K562 (cell line): ENCODE data around the gene BBLN. TPM values are rescaled to one million over a fixed set of nuclear protein-coding genes. Genes with fewer than 3 reads are reported as not detected.

Experiments
- ATF1 ChIP-seq, 2 experiments: fragments of 450-650 bp in 1 of 2; IDR thresholded peaks; 2 replicates each; pipeline ENCODE4 v1.6.1; 2016; ENCODE audit warnings: missing compliant biosample characterization in 1 of 2, missing genetic modification characterization in 1 of 2
- HDAC6 ChIP-seq: IDR thresholded peaks from 2 replicates; pipeline ENCODE4 v1.6.1; 2012; ENCODE audit warnings: low read depth, mild to moderate bottlenecking, control low read depth, inconsistent platforms, low read length, moderate library complexity
- MTF1 ChIP-seq: fragments of 250-450 bp; sonication (Bioruptor Pico); IDR thresholded peaks from 2 replicates; pipeline ENCODE4 v1.9.0; 2021; ENCODE audit warnings: moderate library complexity, mild to moderate bottlenecking, inconsistent platforms, borderline replicate concordance
- NR1H2 ChIP-seq: sonication (generic); formaldehyde crosslinking; IDR thresholded peaks from 2 replicates; pipeline ENCODE4 v1.4.0; 2020; ENCODE audit warnings: mild to moderate bottlenecking, missing genetic modification reagents
- PML ChIP-seq: IDR thresholded peaks from 2 replicates; pipeline ENCODE4 v1.6.1; 2012; ENCODE audit warnings: low read length, inconsistent platforms
- SRSF1 ChIP-seq: fragments of 200-400 bp; formaldehyde crosslinking; IDR thresholded peaks from 2 replicates; pipeline ENCODE4 v1.6.1; 2017; ENCODE audit warnings: mild to moderate bottlenecking, low read depth, low read length, moderate library complexity
- TBL1XR1 ChIP-seq, 2 experiments: IDR thresholded peaks; 2 replicates each; pipeline ENCODE4 v1.6.1; 2012; ENCODE audit warnings: improper control_type of control experiment in 2 of 2, low read length in 2 of 2, mild to moderate bottlenecking in 1 of 2
- XRCC3 ChIP-seq: fragments of 450-650 bp; IDR thresholded peaks from 2 replicates; pipeline ENCODE4 v1.6.1; 2017; ENCODE audit warnings: mild to moderate bottlenecking, moderate library complexity
- ZNF3 ChIP-seq: fragments of 250-450 bp; sonication (Bioruptor Pico); IDR thresholded peaks from 2 replicates; pipeline ENCODE4 v1.5.0; 2021; ENCODE audit warnings: mild to moderate bottlenecking, moderate library complexity
- polyA plus RNA-seq, 8 experiments: library from polyadenylated mRNA; depleted of rRNA in 4 of 8; stranded (reverse) in 5 of 8; unstranded in 3 of 8; fragments of >200 nt; fragmentation: Nextera tagmentation in 2 of 8; fragmentation: Illumina TruSeq in 1 of 8; extraction: Ambion mirVana in 2 of 8; extraction: Trizol in 1 of 8; gene quantifications; 2 replicates each; pipeline versions ENCODE4 v1.2.1 to v1.2.3, GENCODE V29; 2011 to 2014; ENCODE audit warnings: inconsistent platforms in 1 of 8, missing spikeins in 1 of 8
- total RNA-seq, 7 experiments: library from RNA; depleted of rRNA in 6 of 7; stranded (reverse); fragments of >200 nt in 6 of 7; fragmentation: Illumina TruSeq in 2 of 7; extraction: Trizol in 2 of 7; gene quantifications; 2 replicates each; pipeline versions ENCODE4 v1.2.1 to v1.2.3, GENCODE V29; 2011 to 2021; ENCODE audit warnings: low replicate concordance in 1 of 7
- TF ChIP-seq, protein P1 (sequence below): fragments of 450-650 bp; formaldehyde crosslinking; conservative IDR thresholded peaks from 2 replicates; pipeline ENCODE4 v1.4.0; 2022; ENCODE audit warnings: mild to moderate bottlenecking, missing genetic modification characterization
- TF ChIP-seq, protein P2 (sequence below): fragments of 450-650 bp; conservative IDR thresholded peaks from 2 replicates; pipeline ENCODE4 v1.6.1; 2016; ENCODE audit warnings: missing genetic modification characterization, low read depth, mild to moderate bottlenecking, control low read depth, missing compliant biosample characterization
- TF ChIP-seq, protein P3 (sequence below): fragments of 450-650 bp; IDR thresholded peaks from 2 replicates; pipeline ENCODE4 v1.6.1; 2016; ENCODE audit warnings: borderline replicate concordance
- TF ChIP-seq, protein P4 (sequence below): fragments of 450-650 bp; IDR thresholded peaks from 2 replicates; pipeline ENCODE4 v1.6.1; 2017; ENCODE audit warnings: antibody characterized with exemption
- TF ChIP-seq, protein P5 (sequence below), 3 experiments: IDR thresholded peaks in 2 of 3; conservative IDR thresholded peaks in 1 of 3; 2 replicates each; pipeline ENCODE4 v1.5.1; 2011 to 2012; ENCODE audit warnings: low read length in 3 of 3, mild to moderate bottlenecking in 3 of 3, control low read depth in 2 of 3, improper control_type of control experiment in 1 of 3, inconsistent platforms in 1 of 3, low read depth in 1 of 3, mixed read lengths in 1 of 3, moderate library complexity in 1 of 3; ENCODE audit not compliant: insufficient read depth in 2 of 3
- TF ChIP-seq, protein P6 (sequence below), 2 experiments: fragments of 200-800 bp in 1 of 2; sonication (Bioruptor generic) in 1 of 2; sonication (generic) in 1 of 2; formaldehyde crosslinking in 1 of 2; IDR thresholded peaks in 1 of 2; conservative IDR thresholded peaks in 1 of 2; 2 replicates each; pipeline versions ENCODE4 v1.5.0 to v1.6.1; 2016 to 2020; ENCODE audit warnings: missing compliant biosample characterization in 1 of 2, missing genetic modification characterization in 1 of 2, missing genetic modification reagents in 1 of 2

Gene BBLN
- total and polyA plus RNA-seq, 9 of the 15 experiments (the other 6 are each of a cell fraction or from before 2014, with no cell fraction given) = 4.2 to 331 (median 87.1) TPM

DNA sequence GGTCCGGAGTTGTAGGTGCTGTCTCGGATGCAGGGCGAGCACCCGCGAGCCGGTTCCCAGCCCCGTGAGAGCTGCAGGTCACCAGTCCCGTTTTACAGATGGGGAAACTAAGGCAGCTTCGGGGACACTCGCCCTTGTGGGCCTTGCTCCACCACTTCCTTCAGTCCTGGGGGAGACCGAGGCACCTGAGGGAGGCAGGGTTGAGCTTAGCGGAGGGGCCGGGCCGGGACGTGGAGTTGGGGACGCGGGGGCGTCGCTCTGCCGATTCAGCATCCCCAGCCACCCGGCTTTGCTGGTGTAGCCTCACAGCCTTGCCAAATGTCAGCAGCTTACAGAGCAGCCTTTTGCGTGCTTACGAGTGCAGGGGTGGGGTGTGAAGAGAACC lies 530 bp downstream of the BBLN start (continued):
- TF ChIP-seq, protein P1, sequence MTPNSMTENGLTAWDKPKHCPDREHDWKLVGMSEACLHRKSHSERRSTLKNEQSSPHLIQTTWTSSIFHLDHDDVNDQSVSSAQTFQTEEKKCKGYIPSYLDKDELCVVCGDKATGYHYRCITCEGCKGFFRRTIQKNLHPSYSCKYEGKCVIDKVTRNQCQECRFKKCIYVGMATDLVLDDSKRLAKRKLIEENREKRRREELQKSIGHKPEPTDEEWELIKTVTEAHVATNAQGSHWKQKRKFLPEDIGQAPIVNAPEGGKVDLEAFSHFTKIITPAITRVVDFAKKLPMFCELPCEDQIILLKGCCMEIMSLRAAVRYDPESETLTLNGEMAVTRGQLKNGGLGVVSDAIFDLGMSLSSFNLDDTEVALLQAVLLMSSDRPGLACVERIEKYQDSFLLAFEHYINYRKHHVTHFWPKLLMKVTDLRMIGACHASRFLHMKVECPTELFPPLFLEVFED (CRISPR knock-in tag) = no peak
- TF ChIP-seq ATF1 (CRISPR knock-in tag; IDR thresholded peaks at IDR 0.05) (no peak), ATF1 (tag; IDR thresholded peaks at IDR 0.05) (peak; percentile 76), ZNF3 (CRISPR knock-in tag) (no peak), XRCC3 (no peak), PML (peak; percentile 44; the same call in 1 of the 2 replicates), SRSF1 (0 out of 2 replicates have a peak, but pooled peaks have one; percentile 9), NR1H2 (CRISPR knock-in tag) (no peak), MTF1 (CRISPR knock-in tag) (no peak), TBL1XR1 (IDR thresholded peaks at IDR 0.05; ENCODE audit: low read length in 2 of 2) (0 out of 4 replicates have a peak, but pooled peaks of 1 of the 2 experiments have one; percentile 11), HDAC6 (0 out of 2 replicates have a peak, but pooled peaks have one; percentile 13)
- TF ChIP-seq, protein P2, sequence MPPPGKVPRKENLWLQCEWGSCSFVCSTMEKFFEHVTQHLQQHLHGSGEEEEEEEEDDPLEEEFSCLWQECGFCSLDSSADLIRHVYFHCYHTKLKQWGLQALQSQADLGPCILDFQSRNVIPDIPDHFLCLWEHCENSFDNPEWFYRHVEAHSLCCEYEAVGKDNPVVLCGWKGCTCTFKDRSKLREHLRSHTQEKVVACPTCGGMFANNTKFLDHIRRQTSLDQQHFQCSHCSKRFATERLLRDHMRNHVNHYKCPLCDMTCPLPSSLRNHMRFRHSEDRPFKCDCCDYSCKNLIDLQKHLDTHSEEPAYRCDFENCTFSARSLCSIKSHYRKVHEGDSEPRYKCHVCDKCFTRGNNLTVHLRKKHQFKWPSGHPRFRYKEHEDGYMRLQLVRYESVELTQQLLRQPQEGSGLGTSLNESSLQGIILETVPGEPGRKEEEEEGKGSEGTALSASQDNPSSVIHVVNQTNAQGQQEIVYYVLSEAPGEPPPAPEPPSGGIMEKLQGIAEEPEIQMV (tag) = no peak
- TF ChIP-seq, protein P3, sequence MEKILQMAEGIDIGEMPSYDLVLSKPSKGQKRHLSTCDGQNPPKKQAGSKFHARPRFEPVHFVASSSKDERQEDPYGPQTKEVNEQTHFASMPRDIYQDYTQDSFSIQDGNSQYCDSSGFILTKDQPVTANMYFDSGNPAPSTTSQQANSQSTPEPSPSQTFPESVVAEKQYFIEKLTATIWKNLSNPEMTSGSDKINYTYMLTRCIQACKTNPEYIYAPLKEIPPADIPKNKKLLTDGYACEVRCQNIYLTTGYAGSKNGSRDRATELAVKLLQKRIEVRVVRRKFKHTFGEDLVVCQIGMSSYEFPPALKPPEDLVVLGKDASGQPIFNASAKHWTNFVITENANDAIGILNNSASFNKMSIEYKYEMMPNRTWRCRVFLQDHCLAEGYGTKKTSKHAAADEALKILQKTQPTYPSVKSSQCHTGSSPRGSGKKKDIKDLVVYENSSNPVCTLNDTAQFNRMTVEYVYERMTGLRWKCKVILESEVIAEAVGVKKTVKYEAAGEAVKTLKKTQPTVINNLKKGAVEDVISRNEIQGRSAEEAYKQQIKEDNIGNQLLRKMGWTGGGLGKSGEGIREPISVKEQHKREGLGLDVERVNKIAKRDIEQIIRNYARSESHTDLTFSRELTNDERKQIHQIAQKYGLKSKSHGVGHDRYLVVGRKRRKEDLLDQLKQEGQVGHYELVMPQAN = peak; percentile 58
- TF ChIP-seq, protein P4, sequence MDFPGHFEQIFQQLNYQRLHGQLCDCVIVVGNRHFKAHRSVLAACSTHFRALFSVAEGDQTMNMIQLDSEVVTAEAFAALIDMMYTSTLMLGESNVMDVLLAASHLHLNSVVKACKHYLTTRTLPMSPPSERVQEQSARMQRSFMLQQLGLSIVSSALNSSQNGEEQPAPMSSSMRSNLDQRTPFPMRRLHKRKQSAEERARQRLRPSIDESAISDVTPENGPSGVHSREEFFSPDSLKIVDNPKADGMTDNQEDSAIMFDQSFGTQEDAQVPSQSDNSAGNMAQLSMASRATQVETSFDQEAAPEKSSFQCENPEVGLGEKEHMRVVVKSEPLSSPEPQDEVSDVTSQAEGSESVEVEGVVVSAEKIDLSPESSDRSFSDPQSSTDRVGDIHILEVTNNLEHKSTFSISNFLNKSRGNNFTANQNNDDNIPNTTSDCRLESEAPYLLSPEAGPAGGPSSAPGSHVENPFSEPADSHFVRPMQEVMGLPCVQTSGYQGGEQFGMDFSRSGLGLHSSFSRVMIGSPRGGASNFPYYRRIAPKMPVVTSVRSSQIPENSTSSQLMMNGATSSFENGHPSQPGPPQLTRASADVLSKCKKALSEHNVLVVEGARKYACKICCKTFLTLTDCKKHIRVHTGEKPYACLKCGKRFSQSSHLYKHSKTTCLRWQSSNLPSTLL = peak; percentile 53; the same call in 1 of the 2 replicates
- TF ChIP-seq, protein P5, sequence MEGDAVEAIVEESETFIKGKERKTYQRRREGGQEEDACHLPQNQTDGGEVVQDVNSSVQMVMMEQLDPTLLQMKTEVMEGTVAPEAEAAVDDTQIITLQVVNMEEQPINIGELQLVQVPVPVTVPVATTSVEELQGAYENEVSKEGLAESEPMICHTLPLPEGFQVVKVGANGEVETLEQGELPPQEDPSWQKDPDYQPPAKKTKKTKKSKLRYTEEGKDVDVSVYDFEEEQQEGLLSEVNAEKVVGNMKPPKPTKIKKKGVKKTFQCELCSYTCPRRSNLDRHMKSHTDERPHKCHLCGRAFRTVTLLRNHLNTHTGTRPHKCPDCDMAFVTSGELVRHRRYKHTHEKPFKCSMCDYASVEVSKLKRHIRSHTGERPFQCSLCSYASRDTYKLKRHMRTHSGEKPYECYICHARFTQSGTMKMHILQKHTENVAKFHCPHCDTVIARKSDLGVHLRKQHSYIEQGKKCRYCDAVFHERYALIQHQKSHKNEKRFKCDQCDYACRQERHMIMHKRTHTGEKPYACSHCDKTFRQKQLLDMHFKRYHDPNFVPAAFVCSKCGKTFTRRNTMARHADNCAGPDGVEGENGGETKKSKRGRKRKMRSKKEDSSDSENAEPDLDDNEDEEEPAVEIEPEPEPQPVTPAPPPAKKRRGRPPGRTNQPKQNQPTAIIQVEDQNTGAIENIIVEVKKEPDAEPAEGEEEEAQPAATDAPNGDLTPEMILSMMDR (IDR thresholded peaks at IDR 0.05 in 2 of 3, conservative IDR thresholded peaks at IDR 0.05 in 1 of 3; ENCODE audit: insufficient read depth in 2 of 3, low read depth in 1 of 3, low read length in 3 of 3) = peak in 1 of 3 experiments; percentile 22; a peak in 1 of 6 replicates
- TF ChIP-seq, protein P6, sequence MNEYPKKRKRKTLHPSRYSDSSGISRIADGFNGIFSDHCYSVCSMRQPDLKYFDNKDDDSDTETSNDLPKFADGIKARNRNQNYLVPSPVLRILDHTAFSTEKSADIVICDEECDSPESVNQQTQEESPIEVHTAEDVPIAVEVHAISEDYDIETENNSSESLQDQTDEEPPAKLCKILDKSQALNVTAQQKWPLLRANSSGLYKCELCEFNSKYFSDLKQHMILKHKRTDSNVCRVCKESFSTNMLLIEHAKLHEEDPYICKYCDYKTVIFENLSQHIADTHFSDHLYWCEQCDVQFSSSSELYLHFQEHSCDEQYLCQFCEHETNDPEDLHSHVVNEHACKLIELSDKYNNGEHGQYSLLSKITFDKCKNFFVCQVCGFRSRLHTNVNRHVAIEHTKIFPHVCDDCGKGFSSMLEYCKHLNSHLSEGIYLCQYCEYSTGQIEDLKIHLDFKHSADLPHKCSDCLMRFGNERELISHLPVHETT (CRISPR knock-in tag; conservative IDR thresholded peaks at IDR 0.05 in 1 of 2, IDR thresholded peaks at IDR 0.05 in 1 of 2) = no peak
